IPS-11a (cell line): ENCODE results near the gene GABBR2.

Experiments
- H3K4me3 ChIP-seq: one replicate; pipeline ENCODE4 v1.5.1; 2013; ENCODE audit warnings: low read depth, low read length, control low read depth

Gene GABBR2

GRCh38 chr9:98330831-98331230 lies 377.9 kb downstream of the GABBR2 start:
- H3K4me3 ChIP-seq = no peak overlapping the region

- no peak overlapping the region for H3K4me3 ChIP-seq
Measured at GRCh38 chr9:98329904-98330303, 378.8 kb downstream of the GABBR2 start.

DNA sequence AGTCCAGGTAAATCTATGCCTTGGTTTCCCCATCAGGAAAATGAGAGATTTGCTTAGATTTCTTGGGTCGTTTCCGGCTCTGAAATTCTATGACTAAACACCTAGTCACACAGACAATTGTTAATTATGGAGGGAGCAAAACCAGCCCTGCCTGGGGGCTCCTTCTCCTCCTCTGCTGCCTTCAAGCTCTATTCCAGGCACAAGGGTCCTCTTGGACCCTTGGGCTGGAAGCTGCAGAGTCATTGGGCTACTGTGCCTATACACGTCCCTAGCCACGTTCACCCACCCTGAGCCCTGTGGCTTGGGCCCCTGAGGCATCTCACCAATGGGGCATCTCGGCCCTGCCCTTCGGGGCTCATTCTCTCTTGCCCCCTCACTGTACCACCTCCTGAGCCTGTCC lies 379.5 kb downstream of the GABBR2 start:
- no peak overlapping the region for H3K4me3 ChIP-seq

DNA sequence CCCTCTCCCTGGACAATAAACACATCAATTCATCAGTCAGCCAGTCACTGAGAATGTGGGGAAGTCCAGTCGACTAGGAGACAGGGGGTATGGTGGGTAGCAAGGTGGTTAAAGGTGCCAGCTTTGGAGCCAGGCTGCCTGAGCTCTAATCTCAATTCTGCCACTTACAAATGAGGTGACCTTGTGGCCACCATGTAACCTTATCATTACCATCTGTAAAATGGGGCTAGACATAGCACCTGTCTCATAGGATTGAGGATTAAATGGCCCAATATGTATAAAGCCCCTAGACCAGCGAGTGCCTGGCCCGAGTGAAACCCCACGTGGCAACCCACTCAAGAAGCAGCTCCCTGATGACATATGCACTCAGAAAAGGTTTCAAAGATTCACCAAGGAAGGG lies 380.0 kb downstream of the GABBR2 start:
- H3K4me3 ChIP-seq = no peak overlapping the region

DNA sequence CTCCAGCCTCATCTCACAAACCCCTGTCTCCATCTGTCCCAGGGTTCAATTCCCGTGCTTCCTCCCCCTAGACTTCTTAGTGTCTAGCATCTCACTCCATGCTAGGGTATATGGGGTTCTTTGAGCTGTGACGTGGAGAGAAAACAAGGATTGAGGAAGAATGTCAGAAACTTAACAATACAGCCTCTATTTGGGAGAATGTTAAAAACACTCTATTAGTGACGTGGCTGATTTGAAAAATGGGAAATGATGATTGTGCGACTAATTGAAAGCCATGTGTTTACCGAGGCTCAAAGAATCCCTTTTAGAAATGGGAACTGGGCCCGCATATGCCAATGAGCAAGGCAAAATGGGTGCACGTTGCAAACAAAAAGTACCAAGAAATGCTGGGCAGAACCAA lies 380.6 kb downstream of the GABBR2 start:
- no peak overlapping the region for H3K4me3 ChIP-seq

- no peak overlapping the region for H3K4me3 ChIP-seq
Measured at GRCh38 chr9:98327249-98327561, 381.5 kb downstream of the GABBR2 start.

GRCh38 chr9:98326459-98327248 lies 382.1 kb downstream of the GABBR2 start:
- no peak overlapping the region for H3K4me3 ChIP-seq

DNA sequence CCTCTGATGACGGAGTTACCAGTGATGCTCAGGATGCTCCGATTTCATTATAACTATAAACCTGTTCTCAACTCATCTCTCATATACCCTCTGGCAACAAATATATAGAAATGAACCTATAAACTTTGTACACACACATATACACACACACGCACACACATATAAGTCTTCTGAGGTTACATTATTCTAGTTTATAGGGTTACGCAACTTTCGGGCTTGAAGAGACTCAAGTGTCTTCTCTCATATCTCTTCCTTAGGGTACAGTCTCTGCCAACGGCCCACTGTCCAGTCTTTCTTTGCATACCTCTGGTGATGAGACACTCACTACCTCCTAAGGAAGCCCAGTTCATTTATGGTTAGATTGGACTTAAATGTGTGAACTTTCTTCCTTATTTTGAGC lies 383.9 kb downstream of the GABBR2 start:
- no peak overlapping the region for H3K4me3 ChIP-seq

DNA sequence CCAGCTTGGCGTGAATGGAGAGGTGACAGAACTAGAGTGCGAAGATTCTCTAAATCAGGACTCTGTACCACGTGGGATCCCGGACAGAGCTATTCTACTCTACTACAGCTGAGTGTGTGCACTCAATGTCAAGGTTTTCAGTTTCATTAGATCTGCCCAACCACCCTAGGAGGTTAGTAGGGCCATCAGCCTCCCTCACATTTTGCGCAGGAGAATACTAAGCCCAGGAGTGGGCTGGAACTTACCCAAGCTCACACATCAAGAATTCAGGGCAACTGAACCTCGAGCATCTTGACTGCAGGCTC lies 385.0 kb downstream of the GABBR2 start:
- no peak overlapping the region for H3K4me3 ChIP-seq

GRCh38 chr9:98323051-98323830 lies 385.5 kb downstream of the GABBR2 start:
- H3K4me3 ChIP-seq = no peak overlapping the region

DNA sequence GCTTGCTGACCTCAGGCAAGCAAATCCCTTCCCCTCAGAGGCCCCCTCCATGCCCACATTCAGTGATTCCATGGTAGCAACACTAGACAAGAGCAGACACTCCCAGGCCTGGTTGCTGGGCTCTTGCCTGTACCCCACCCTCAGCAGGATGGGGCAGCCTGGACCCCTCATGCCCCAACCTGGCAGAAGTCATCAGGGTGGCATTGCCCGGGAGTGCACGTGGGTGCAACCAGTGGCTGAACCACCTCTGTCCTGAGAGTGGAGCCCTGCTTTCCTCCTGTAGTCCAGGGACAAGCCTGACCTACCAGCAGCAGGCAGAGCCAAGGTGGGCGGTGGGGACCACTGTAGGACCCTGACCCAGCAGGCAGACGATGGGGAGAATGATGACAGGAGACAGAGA lies 387.5 kb downstream of the GABBR2 start:
- no peak overlapping the region for H3K4me3 ChIP-seq

GRCh38 chr9:98318834-98319478 lies 389.8 kb downstream of the GABBR2 start:
- no peak overlapping the region for H3K4me3 ChIP-seq

GRCh38 chr9:98318041-98318790 lies 390.5 kb downstream of the GABBR2 start:
- no peak overlapping the region for H3K4me3 ChIP-seq

DNA sequence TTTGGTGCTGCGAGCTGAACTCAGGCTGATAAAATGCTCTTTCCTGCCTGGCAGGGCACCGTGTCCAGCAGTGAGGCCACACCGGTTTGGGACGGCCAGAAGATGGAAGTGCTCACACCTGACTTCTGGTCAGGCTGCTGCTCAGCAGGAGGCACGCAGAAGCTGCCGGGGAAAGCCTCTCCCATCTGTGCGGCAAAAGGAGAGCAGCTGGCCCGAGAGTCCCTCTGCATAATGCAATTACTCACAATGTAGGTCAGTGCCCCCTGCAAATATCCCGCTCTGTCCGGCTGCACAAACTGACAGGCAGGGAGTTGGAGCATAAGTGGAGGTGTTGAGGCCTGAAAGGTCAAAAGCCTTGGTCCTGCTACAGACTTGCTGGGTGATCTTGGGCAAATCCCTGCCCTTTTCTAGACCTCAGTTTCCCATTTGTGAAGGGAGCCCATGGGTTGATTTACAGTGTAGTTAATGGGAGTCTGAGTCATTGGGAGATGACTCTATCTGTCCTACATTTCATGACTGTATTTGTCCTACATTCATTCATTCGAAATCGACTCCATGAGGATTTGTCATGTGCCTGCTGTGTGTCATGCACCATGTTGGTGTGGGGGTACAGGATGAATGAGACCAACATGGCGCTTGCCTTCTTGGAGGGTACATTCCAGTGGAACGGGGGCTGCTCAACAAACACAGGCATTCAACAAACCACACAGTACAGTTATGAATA lies 391.4 kb downstream of the GABBR2 start:
- H3K4me3 ChIP-seq = no peak overlapping the region

- no peak overlapping the region for H3K4me3 ChIP-seq
Measured at GRCh38 chr9:98316445-98317133, 392.1 kb downstream of the GABBR2 start.

- H3K4me3 ChIP-seq = no peak overlapping the region
Measured at GRCh38 chr9:98315551-98316060, 393.1 kb downstream of the GABBR2 start.

DNA sequence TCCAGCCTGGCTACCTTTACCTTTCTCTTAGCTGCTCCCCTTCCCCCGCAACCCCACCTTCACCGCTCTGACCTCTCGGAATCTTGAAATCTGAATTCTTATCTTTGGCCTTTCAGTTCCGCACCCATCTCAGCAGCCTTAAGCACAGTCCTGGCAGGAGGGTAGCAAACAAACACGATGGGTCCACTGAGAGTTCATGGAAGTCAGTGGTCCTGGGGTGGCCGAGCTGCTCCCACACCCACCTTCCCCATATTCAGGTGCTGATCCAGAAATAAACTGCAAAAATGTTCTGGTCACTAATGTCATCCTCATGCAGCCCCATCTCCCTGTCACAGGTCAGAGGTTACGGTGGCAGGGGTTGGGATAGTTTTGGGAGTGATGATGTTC lies 393.7 kb downstream of the GABBR2 start:
- no peak overlapping the region for H3K4me3 ChIP-seq

DNA sequence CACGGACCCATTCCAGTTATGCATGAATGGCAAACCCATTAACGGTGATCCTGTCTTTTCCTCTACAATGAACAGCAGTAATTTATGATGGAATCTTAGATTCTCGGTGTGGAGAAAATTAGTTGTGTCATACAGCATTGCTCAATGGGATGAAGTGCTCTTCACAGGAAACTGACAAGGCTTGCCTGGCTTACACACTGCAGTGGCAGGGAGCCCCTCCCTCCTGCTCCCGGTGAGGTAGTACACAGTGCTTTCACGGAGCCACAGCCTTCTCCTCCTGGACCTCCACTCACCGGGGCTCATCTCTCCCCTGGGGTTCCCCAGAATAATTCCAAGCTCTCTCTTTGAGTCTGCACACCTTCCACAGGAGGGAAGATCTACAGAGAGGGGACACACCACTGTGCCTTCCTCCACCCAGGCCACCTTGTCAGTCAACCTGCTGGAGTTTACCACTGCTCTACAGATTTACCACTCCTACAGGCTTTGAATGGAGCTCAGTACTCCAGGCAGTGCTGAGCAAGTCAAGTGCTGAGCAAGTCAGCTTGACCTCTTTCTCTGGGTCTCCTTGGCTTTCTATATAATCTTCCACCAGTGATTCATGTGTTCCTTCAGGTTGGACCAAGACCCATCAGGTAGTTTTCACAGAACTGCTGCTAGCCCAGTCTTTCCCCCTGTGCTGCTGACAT lies 394.2 kb downstream of the GABBR2 start:
- H3K4me3 ChIP-seq = no peak overlapping the region

GRCh38 chr9:98312365-98312764 lies 396.4 kb downstream of the GABBR2 start:
- no peak overlapping the region for H3K4me3 ChIP-seq

GRCh38 chr9:98311541-98311940 lies 397.2 kb downstream of the GABBR2 start:
- no peak overlapping the region for H3K4me3 ChIP-seq
